ENCODE data around the gene SWSAP1.

GRCh38 chr19:11404588-11405222 lies 30.2 kb downstream of the SWSAP1 start:
- TF ChIP-seq CTCF (IDR thresholded peaks at IDR 0.05) = no peak
- TF ChIP-seq POLR2AphosphoS5 (IDR thresholded peaks at IDR 0.05) = no peak

All from suprapubic skin (tissue), 3 donors.